Adrenal gland (tissue), 12 donors: ENCODE measurements around the gene BSDC1. TPM values are rescaled to one million over a fixed set of nuclear protein-coding genes. Genes with fewer than 3 reads are reported as not detected.

Source experiments
- DNase-seq, 7 donors: peaks; one replicate each; pipeline ENCODE4 v3.0.0-alpha.2; 2019 to 2020
- H3K27ac ChIP-seq, 5 donors: fragments of 200-600 bp; sonication (generic) in 4 of 5; 1 replicate in 3 of 5; 2 replicates in 2 of 5; pipeline versions ENCODE4 v1.5.1 to v1.8.0; 2016 to 2020; ENCODE audit warnings: mild to moderate bottlenecking in 1 of 5
- H3K27me3 ChIP-seq: fragments of 200-600 bp; 2 replicates; pipeline ENCODE4 v1.8.0; 2021
- H3K36me3 ChIP-seq, 2 donors: fragments of 200-600 bp; replicated peaks in 1 of 2; 1 replicate in 1 of 2; 2 replicates in 1 of 2; pipeline versions ENCODE4 v1.5.1 to v1.8.0; 2018 to 2022
- H3K4me1 ChIP-seq, 2 donors: fragments of 200-600 bp; replicated peaks in 1 of 2; 1 replicate in 1 of 2; 2 replicates in 1 of 2; pipeline versions ENCODE4 v1.5.1 to v1.8.0; 2018 to 2021
- H3K4me3 ChIP-seq, 4 donors: fragments of 200-600 bp; sonication (generic) in 3 of 4; one replicate each; pipeline ENCODE4 v1.5.1; 2016 to 2018
- H3K9me3 ChIP-seq, 3 donors: fragments of 200-600 bp; sonication (generic) in 1 of 3; replicated peaks in 1 of 3; 1 replicate in 2 of 3; 2 replicates in 1 of 3; pipeline versions ENCODE4 v1.5.1 to v1.8.0; 2016 to 2021
- POLR2A ChIP-seq, 2 donors: fragments of 450-650 bp; IDR thresholded peaks; one replicate each; pipeline ENCODE4 v1.6.1; 2017; ENCODE audit warnings: antibody characterized with exemption in 2 of 2, mild to moderate bottlenecking in 2 of 2, moderate library complexity in 1 of 2
- WGBS, 4 donors: extraction: QIAGEN DNeasy Blood & Tissue Kit in 2 of 4; methylation state at CpG; one replicate each; pipeline versions ENCODE4 v1.1.5 to v1.1.7; 2013 to 2017; 5-methylcytosine and 5-hydroxymethylcytosine counted together
- intact Hi-C, 2 donors: fragments of 100-400 bp; cut with DNase I; formaldehyde crosslinking; loops; one replicate each; pipeline versions ENCODE4 v1.14.1 to v1.15.0; 2022 to 2023
- polyA plus RNA-seq, 3 donors: library from polyadenylated mRNA; stranded (reverse); fragments of 200-250 nt in 2 of 3; fragments of 350-450 nt in 1 of 3; fragmentation: Illumina TruSeq in 1 of 3; extraction: RNeasy Lipid Tissue Mini Kit (QIAGEN cat#74804) in 1 of 3; gene quantifications; one replicate each; pipeline ENCODE4 v1.2.3, GENCODE V29; 2013 to 2014
- total RNA-seq, 9 donors: library from RNA; depleted of rRNA in 4 of 9; stranded (reverse); fragments of >200 nt in 4 of 9; fragments of 120-200 nt in 1 of 9; fragmentation: NEBNext Ultra II Directional in 1 of 9; extraction: Animal tissue kit (Norgen Biotek cat#: 25700) in 1 of 9; gene quantifications; one replicate each; pipeline versions ENCODE4 v1.1.0 to v1.2.4, GENCODE V29; 2013 to 2023
- TF ChIP-seq, protein P1 (sequence below), 6 experiments: fragments of 450-650 bp in 4 of 6; fragments of 200-600 bp in 2 of 6; sonication (generic) in 1 of 6; IDR thresholded peaks; 1 replicate in 5 of 6; 2 replicates in 1 of 6; pipeline versions ENCODE4 v1.5.1 to v1.8.0; 2016 to 2021; ENCODE audit warnings: antibody characterized with exemption in 6 of 6, mild to moderate bottlenecking in 2 of 6, moderate library complexity in 1 of 6
- donor health status: healthy with polysubstance abuse.
- donor health status: Bipolar disorder and iron deficiency.
- donor health status: DM: yes; HTN: yes; CAD: no.
- donor health status: DM: no; HTN: no; CAD: no.
- donor health status: DM: no; HTN: no; CAD: no.
- donor health status: DM: yes; HTN: yes; CAD: no.

Gene BSDC1
- total and polyA plus RNA-seq, 12 donors: 47.9 to 153 (median 107) TPM

DNA sequence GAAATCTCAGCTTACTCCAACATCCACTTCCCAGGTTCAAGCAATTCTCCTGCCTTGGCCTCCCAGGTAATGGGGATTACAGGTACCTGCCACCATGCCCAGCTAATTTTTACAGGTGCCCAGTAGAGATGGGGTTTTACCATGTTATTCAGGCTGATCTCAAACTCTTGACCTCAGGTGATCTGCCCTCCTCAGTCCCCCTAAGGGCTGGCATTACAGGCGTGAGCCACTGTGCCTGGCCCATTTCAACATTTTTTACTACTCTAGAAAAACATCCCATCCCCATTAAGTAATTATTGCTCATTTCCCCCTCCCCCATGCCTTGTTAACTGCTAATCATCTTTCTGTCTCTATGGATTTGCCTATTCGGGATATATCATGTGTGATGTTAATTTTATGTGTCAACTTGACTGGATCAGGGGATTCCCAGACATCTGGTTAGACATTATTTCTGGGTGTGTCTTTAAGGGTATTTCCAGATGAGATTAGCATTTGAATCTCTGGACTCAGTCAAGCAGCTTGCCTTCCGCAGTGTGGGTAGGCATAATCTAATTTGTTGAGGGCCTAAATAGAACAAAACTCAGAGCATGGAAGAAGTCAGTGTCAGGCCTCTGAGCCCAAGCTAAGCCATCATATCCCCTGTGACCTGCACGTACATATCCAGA, 37.6 kb upstream of the BSDC1 start:
- WGBS, 4 donors: 65 to 80% (median 79%) methylated on average over 4 of the region's 4 CpGs
- Histone ChIP-seq H3K27ac (no peak overlapping the region), H3K27me3 (no peaks in the 10 kb centered on the region), H3K4me1 (no peaks in the 10 kb centered on the region), H3K9me3 (no peaks in the 10 kb centered on the region), H3K4me3 (no peak overlapping the region), H3K36me3 (no peaks in the 10 kb centered on the region)
- intact Hi-C loops: no loop called here
- no peak for DNase-seq
- TF ChIP-seq POLR2A (IDR thresholded peaks at IDR 0.05): no peak
- TF ChIP-seq, protein P1, sequence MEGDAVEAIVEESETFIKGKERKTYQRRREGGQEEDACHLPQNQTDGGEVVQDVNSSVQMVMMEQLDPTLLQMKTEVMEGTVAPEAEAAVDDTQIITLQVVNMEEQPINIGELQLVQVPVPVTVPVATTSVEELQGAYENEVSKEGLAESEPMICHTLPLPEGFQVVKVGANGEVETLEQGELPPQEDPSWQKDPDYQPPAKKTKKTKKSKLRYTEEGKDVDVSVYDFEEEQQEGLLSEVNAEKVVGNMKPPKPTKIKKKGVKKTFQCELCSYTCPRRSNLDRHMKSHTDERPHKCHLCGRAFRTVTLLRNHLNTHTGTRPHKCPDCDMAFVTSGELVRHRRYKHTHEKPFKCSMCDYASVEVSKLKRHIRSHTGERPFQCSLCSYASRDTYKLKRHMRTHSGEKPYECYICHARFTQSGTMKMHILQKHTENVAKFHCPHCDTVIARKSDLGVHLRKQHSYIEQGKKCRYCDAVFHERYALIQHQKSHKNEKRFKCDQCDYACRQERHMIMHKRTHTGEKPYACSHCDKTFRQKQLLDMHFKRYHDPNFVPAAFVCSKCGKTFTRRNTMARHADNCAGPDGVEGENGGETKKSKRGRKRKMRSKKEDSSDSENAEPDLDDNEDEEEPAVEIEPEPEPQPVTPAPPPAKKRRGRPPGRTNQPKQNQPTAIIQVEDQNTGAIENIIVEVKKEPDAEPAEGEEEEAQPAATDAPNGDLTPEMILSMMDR (IDR thresholded peaks at IDR 0.05): no peak

DNA sequence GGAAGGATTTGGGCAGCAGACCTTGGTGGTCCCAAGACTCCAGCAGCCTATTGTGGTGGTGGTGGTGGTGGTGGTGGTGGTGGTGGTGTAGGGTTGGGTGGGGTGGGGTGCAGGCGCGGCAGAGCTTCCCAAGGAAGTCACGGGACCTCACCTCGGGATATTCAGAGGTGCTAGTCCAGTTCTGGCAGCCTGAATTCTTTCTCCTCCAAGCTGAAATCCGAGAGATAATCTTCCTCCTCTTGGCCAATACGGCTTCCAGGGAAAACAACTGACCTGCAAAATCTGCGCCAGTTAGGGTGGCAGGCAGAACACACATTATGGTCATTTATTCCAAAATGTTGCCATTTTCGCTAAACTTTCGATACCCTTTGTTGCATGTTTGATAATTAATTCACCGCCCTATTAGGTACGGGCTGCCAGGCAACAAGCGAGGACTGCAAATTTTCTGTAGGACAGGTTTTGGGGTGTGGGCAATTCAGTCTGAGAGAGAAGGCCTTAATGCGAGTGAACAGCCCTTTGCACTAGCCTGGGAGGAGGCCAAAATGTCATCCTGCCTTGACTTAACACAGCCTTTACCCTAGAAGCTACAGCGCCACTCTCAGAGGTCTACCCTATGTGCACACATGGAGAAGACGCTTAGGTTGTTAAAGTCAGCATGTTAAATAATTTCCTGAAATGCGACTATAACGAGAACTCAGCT, 33.2 kb upstream of the BSDC1 start:
- Histone ChIP-seq H3K27ac (no peak overlapping the region), H3K27me3 (peaks cover 6% of the 10 kb centered on the region), H3K4me1 (no peaks in the 10 kb centered on the region), H3K9me3 (no peaks in the 10 kb centered on the region), H3K4me3 (peak overlapping the region in 1 of 4 donors; percentile 32), H3K36me3 (no peaks in the 10 kb centered on the region)
- intact Hi-C loops: no loop called here
- TF ChIP-seq POLR2A (IDR thresholded peaks at IDR 0.05): no peak
- TF ChIP-seq, protein P1 (IDR thresholded peaks at IDR 0.05): no peak
- no peak for DNase-seq
- 80 to 86% (median 83%) methylated on average over 14 to 17 of the region's 17 CpGs for WGBS, 4 donors

DNA sequence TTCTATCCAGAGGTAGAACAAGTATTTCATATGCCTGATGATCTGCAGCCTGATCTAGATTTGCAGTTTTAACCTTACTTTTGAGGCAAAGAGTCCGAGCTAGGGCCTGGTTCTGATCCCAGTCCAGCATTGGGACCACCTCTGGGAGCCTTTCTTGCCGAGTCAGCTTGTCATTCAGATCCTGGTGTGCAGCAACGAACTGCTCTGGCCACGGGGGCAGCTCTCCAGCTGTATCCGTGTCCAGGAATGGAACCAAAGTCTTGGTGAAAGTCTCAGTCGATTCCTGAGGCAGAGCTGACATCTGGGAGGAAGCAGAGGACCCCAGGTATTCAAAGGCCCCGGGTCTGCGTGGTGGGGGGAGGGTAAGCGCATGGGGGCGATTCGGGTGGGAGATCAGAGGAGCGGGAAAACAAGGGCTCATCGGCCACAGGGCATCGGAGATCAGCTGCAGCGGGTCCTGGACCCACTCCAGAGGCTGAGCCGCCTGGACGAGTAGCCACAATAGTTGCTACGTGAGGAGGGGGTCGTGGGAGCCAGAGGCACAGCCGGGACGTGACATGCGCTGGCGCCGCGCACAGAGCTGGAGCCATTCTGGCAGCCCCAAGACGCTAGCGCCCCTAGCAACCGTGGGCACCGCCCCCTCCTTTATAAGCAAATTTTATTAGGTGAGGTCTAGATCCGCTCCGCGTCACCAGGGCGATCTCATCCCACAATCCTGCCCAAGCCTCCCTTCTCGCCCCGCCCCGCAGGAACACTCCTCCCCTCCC, 32.4 kb upstream of the BSDC1 start:
- DNase-seq: peak in 3 of 7 donors; percentile 8 to 56 (median 10)
- TF ChIP-seq, protein P1 (IDR thresholded peaks at IDR 0.05): no peak
- intact Hi-C loops: no loop called here
- H3K9me3 ChIP-seq: no peaks in the 10 kb centered on the region
- H3K27ac ChIP-seq: no peak overlapping the region
- WGBS, 4 donors: 7 to 15% (median 9%) methylated on average over 24 to 36 of the region's 36 CpGs
- no peaks in the 10 kb centered on the region for H3K4me1 ChIP-seq
- H3K36me3 ChIP-seq: no peaks in the 10 kb centered on the region
- H3K4me3 ChIP-seq: peak overlapping the region in 1 of 4 donors; percentile 32
- H3K27me3 ChIP-seq: peaks cover 6% of the 10 kb centered on the region

- H3K27ac ChIP-seq: no peak overlapping the region
- no peaks in the 10 kb centered on the region for H3K36me3 ChIP-seq
- 79 to 100% (median 92%) methylated on average over 1 of the region's 1 CpG for WGBS, 4 donors
- H3K4me3 ChIP-seq: no peak overlapping the region
- DNase-seq: no peak
- no peaks in the 10 kb centered on the region for H3K9me3 ChIP-seq
- intact Hi-C loops: no loop called here
- TF ChIP-seq, protein P1 (IDR thresholded peaks at IDR 0.05): no peak
- TF ChIP-seq POLR2A (IDR thresholded peaks at IDR 0.05): no peak
- H3K4me1 ChIP-seq: no peaks in the 10 kb centered on the region
- peaks cover 6% of the 10 kb centered on the region for H3K27me3 ChIP-seq
These were observed 27.5 kb upstream of the BSDC1 start for GRCh38 chr1:32421775-32422174.
